ENCODE measurements around the gene INPP5E.

The INPP5E gene

DNA sequence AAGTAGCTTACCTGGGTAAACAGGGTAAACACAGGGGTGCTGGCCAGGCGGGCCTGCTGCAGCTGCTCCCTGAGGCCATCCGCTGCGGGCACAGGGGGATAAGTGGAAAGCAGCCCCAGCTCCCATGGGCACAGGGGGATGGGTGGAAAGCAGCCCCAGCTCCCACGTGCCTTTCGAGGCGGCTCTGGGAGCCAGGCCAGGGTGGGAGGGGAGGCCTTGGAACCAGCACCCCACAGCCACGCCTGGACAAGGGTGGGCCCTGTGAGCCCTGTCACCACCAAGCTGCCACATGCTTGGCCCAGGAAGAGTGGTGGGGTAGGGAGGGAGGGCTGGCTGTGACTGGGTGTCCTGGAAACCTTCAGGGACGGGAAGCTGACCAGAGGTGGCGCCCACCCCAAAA lies 58.3 kb downstream of the INPP5E start:
- no peak for DNase-seq

DNA sequence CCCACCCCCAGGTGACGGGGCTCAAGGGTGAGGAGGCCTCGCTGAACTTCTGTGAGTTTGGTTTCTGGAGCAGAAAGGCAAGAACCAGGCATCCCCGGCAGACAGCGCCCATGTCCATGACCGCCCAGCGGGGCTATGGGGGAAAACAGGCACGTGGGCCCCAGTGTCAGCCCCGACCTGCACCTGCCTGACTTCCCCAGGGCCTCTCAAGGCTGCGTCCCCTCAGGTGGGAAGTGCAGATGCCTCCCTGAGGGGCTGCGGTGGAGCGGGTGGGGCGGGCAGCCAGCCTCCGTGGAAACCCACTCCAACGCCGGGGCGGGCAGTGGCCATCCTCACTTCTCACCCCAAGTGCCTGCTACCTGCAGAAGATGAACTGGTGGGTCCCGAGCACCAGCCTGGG lies 59.3 kb downstream of the INPP5E start:
- DNase-seq: no peak

DNA sequence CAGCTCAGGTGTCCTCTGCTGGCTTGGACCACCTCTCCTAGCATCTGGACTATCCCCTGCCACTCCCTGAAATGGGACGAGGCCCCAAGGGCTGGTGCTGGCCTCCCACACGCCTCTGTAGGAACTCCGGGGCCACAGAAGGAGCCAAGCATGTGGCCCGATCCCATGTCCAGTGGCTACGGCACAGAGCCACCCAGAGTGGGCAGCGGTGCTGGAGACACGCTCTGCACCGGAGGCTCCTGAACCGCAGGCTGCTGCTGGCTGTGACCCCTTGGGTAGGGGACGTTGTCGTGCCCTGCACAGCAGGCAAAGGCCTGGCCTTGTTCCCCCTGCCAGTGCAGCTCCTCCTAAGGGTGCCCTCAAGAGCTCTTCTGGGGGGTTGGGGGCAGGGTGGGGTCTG lies 59.8 kb downstream of the INPP5E start:
- DNase-seq: no peak

GRCh38 chr9:136379401-136379800 lies 60.2 kb downstream of the INPP5E start:
- no peak for DNase-seq

DNA sequence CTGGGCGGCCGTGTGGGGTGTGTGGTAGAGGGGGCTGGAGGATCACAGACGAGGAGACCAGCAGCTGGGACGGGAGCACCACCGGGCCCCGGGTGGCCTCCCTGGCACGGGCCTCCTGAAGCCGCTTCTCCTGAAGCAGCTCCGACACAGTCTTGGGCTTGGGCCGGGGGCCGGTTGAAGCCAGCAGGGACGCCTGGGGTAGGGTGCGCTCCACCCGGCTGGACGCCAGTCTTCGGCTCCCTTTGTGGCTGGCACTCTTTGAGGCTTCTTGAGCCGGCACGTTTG lies 60.7 kb downstream of the INPP5E start:
- DNase-seq: no peak
